Prostate gland (tissue), 2 donors: ENCODE results near the gene M1AP.

Experiments used
- POLR2A ChIP-seq: fragments of 450-650 bp; IDR thresholded peaks from one replicate; pipeline ENCODE4 v1.6.1; 2016; ENCODE audit warnings: antibody characterized with exemption, mild to moderate bottlenecking
- POLR2AphosphoS5 ChIP-seq: sonication (generic); formaldehyde crosslinking; IDR thresholded peaks from one replicate; pipeline ENCODE4 v1.6.1; 2017; ENCODE audit warnings: antibody characterized with exemption
- TF ChIP-seq, protein P1 (sequence below), 4 experiments: fragments of 200-600 bp in 2 of 4; fragments of 450-650 bp in 2 of 4; sonication (generic) in 2 of 4; IDR thresholded peaks; 1 replicate in 3 of 4; 2 replicates in 1 of 4; pipeline ENCODE4 v1.5.1; 2016 to 2019; ENCODE audit warnings: antibody characterized with exemption in 4 of 4, mild to moderate bottlenecking in 2 of 4, moderate library complexity in 2 of 4

DNA sequence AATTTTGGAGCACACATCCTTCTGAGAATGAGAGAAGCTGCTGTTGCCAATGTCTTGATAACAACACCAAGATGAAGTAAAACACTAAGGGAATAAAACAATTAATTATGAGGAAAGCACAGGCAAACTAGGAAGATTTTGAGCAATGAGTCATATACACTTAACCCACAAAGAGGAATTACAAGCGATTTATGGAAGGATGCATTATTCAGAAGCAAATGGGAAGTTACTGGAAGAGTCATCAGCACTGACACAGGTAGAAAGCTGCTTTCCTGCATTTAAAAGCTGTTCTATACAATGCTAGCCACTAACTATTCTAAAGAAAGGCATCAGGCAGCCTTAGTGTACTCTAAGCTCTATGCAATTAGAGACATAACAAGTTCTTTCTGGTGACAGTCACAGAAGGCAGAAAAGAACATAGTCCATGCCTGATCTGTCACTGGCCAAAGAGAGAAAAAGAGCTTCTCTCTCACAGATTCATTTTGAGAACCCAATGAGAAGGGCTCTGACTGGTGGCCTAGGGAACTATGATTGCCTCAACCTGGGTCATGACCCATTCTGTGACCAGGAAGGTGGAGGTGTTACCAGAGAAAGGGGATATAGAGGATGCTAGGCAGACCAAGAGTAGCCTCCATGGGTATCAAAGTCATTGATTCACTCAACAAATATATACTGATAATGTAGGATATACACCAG is 45.4 kb downstream of the M1AP start:
- TF ChIP-seq POLR2A (no peak), POLR2AphosphoS5 (no peak)
- TF ChIP-seq, protein P1, sequence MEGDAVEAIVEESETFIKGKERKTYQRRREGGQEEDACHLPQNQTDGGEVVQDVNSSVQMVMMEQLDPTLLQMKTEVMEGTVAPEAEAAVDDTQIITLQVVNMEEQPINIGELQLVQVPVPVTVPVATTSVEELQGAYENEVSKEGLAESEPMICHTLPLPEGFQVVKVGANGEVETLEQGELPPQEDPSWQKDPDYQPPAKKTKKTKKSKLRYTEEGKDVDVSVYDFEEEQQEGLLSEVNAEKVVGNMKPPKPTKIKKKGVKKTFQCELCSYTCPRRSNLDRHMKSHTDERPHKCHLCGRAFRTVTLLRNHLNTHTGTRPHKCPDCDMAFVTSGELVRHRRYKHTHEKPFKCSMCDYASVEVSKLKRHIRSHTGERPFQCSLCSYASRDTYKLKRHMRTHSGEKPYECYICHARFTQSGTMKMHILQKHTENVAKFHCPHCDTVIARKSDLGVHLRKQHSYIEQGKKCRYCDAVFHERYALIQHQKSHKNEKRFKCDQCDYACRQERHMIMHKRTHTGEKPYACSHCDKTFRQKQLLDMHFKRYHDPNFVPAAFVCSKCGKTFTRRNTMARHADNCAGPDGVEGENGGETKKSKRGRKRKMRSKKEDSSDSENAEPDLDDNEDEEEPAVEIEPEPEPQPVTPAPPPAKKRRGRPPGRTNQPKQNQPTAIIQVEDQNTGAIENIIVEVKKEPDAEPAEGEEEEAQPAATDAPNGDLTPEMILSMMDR (IDR thresholded peaks at IDR 0.05), result no peak
